Measurements from ENCODE around the gene TP53TG5. TPM values are rescaled to one million over a fixed set of nuclear protein-coding genes. Genes with fewer than 3 reads are reported as not detected.
"Not testable (repeated sequence)": the region's sequence is repeated elsewhere in the genome, so short reads cannot be mapped to it uniquely, and the experiment has no call there.

TP53TG5 gene
- total RNA-seq, 1 donor from 2014 or later = not detected

- DNase-seq (ENCODE audit: low read depth, low spot score) = no peak
These were observed 11.5 kb downstream of the TP53TG5 start for GRCh38 chr20:45366631-45367030.

- DNase-seq (ENCODE audit: low read depth, low spot score) = no peak
These were observed 11.9 kb downstream of the TP53TG5 start for GRCh38 chr20:45366192-45366591.

- DNase-seq (ENCODE audit: low read depth, low spot score) = no peak
These were observed 12.6 kb downstream of the TP53TG5 start for GRCh38 chr20:45365444-45365970.

- DNase-seq (ENCODE audit: low read depth, low spot score) = no peak
These were observed 14.3 kb downstream of the TP53TG5 start for GRCh38 chr20:45363611-45364492.

GRCh38 chr20:45362804-45363610 is 15.1 kb downstream of the TP53TG5 start, which contains the start of gene SYS1:
TSS of gene SYS1 (plus strand) at chr20:45363156. CDS start at chr20:45363532, 376 bp downstream.
- DNase-seq (ENCODE audit: low read depth, low spot score) = peak; percentile 93

- DNase-seq (ENCODE audit: low read depth, low spot score) = no peak
These were observed 16.3 kb downstream of the TP53TG5 start for GRCh38 chr20:45361793-45362192.

GRCh38 chr20:45359406-45360148 is 18.5 kb downstream of the TP53TG5 start:
- peak; percentile 62 for DNase-seq (ENCODE audit: low read depth, low spot score)

GRCh38 chr20:45359069-45359405 is 19.1 kb downstream of the TP53TG5 start:
- DNase-seq (ENCODE audit: low read depth, low spot score) = no peak

- DNase-seq (ENCODE audit: low read depth, low spot score) = peak; percentile 87
These were observed 19.6 kb downstream of the TP53TG5 start for GRCh38 chr20:45358282-45359068.

- no peak for DNase-seq (ENCODE audit: low read depth, low spot score)
These were observed 22.7 kb downstream of the TP53TG5 start for GRCh38 chr20:45355209-45356084.

GRCh38 chr20:45354423-45355208 is 23.5 kb downstream of the TP53TG5 start:
- no peak for DNase-seq (ENCODE audit: low read depth, low spot score)

GRCh38 chr20:45353746-45354145 is 24.4 kb downstream of the TP53TG5 start:
- DNase-seq (ENCODE audit: low read depth, low spot score) = no peak

GRCh38 chr20:45352729-45353128 is 25.4 kb downstream of the TP53TG5 start:
- DNase-seq (ENCODE audit: low read depth, low spot score) = no peak

- DNase-seq (ENCODE audit: low read depth, low spot score) = not testable (repeated sequence)
These were observed 27.3 kb downstream of the TP53TG5 start for GRCh38 chr20:45350795-45351194.

- no peak for DNase-seq (ENCODE audit: low read depth, low spot score)
These were observed 27.9 kb downstream of the TP53TG5 start for GRCh38 chr20:45350217-45350616.

- no peak for DNase-seq (ENCODE audit: low read depth, low spot score)
These were observed 30.0 kb downstream of the TP53TG5 start, which contains the start of gene SDC4 for GRCh38 chr20:45347936-45348778. TSS of gene SDC4 (minus strand) at chr20:45348424. CDS start at chr20:45348384, 40 bp downstream.

GRCh38 chr20:45347297-45347935 is 30.7 kb downstream of the TP53TG5 start:
- no peak for DNase-seq (ENCODE audit: low read depth, low spot score)
